GM12878 (cell line): ENCODE results near the gene IFT172. TPM values are rescaled to one million over a fixed set of nuclear protein-coding genes. Genes with fewer than 3 reads are reported as not detected.
A peak's percentile ranks its signal among the peaks of the same experiment; 100 is the strongest.
"Not testable (repeated sequence)": the region's sequence is repeated elsewhere in the genome, so short reads cannot be mapped to it uniquely, and the experiment has no call there.

Experiments used
- ATAC-seq: fragments of 200-7000 bp; cut with Tn5 transposase; 3 replicates; pipeline ENCODE4 v1.9.1; 2020; ENCODE audit warnings: mild to moderate bottlenecking, moderate library complexity
- BruUV-seq: library from RNA; stranded (reverse); fragments of 400-500 nt; replicated peaks from 2 replicates; lab custom pipeline; 2021; lab: Mats Ljungman, UMichigan
- CTCF ChIA-PET: fragments of 300-600 bp; sonication (Branson Sonifier 250); formaldehyde crosslinking; extraction: SDS; loops from one replicate; lab custom pipeline; 2021; ENCODE audit warnings: inconsistent platforms; lab: Yijun Ruan, JAX
- POLR2A ChIA-PET: fragments of 350-600 bp; formaldehyde crosslinking; extraction: SDS; loops from one replicate; lab custom pipeline; 2021; ENCODE audit warnings: inconsistent platforms; lab: Charles Lee
- RAD21 ChIA-PET: fragments of 300-600 bp; sonication (Branson Sonifier 250); formaldehyde crosslinking; loops from one replicate; lab custom pipeline; 2023; ENCODE audit warnings: antibody characterized with exemption; ENCODE audit not compliant: unreplicated experiment; lab: Charles Lee
- SMC1A ChIA-PET: fragments of 300-600 bp; sonication (Branson Sonifier 250); formaldehyde crosslinking; loops from one replicate; lab custom pipeline; 2023; ENCODE audit not compliant: unreplicated experiment, uncharacterized antibody; lab: Charles Lee
- DNase-seq: peaks from one replicate; pipeline ENCODE4 v3.0.0-alpha.2; 2011; ENCODE audit warnings: low read depth, low spot score
- FAIRE-seq: peaks from 3 replicates; lab custom pipeline; 2011; peaks lifted over from hg19 to GRCh38; lab: Jason Lieb, UNC
- H2AFZ ChIP-seq: 2 replicates; pipeline ENCODE4 v1.6.0; 2011; ENCODE audit warnings: low read depth, low read length, control low read depth; ENCODE audit not compliant: control insufficient read depth
- H3K27ac ChIP-seq: 2 replicates; pipeline ENCODE4 v1.5.1; 2011; ENCODE audit warnings: control low read depth; ENCODE audit not compliant: control insufficient read depth, insufficient read depth
- H3K27me3 ChIP-seq, 2 experiments: replicated peaks in 1 of 2; 2 replicates each; pipeline versions ENCODE4 v1.6.0 to v1.6.1; 2011; ENCODE audit warnings: low read length in 1 of 2; ENCODE audit not compliant: control insufficient read depth in 2 of 2, insufficient read depth in 2 of 2
- H3K36me3 ChIP-seq, 2 experiments: 2 replicates each; pipeline ENCODE4 v1.5.1; 2011; ENCODE audit warnings: low read length in 1 of 2; ENCODE audit not compliant: control insufficient read depth in 2 of 2, insufficient read depth in 2 of 2
- H3K4me1 ChIP-seq: 2 replicates; pipeline ENCODE4 v1.6.1; 2011; ENCODE audit warnings: mild to moderate bottlenecking, low read length, moderate library complexity, mixed read lengths; ENCODE audit not compliant: control insufficient read depth, insufficient read depth
- H3K4me2 ChIP-seq: 2 replicates; pipeline ENCODE4 v1.6.0; 2011; ENCODE audit warnings: control low read depth; ENCODE audit not compliant: control insufficient read depth, insufficient read depth
- H3K4me3 ChIP-seq: fragments of 200-600 bp; sonication (generic); 2 replicates; pipeline ENCODE4 v1.5.1; 2016
- H3K79me2 ChIP-seq: 2 replicates; pipeline ENCODE4 v1.6.0; 2011; ENCODE audit warnings: low read length; ENCODE audit not compliant: control insufficient read depth, insufficient read depth
- H3K9ac ChIP-seq: 2 replicates; pipeline ENCODE4 v1.8.0; 2011; ENCODE audit warnings: low read length, control low read depth, mixed read lengths; ENCODE audit not compliant: control insufficient read depth, insufficient read depth
- H3K9me3 ChIP-seq: replicated peaks from 3 replicates; pipeline ENCODE4 v1.5.1; 2011; ENCODE audit warnings: mild to moderate bottlenecking, low read length; ENCODE audit not compliant: control insufficient read depth, insufficient read depth
- H4K20me1 ChIP-seq: 2 replicates; pipeline ENCODE4 v1.6.0; 2011; ENCODE audit not compliant: control insufficient read depth, insufficient read depth
- CHD4 ChIP-seq: fragments of 200-600 bp; sonication (generic); IDR thresholded peaks from 2 replicates; pipeline ENCODE4 v1.6.1; 2016; ENCODE audit warnings: mild to moderate bottlenecking
- EED ChIP-seq: sonication (generic); IDR thresholded peaks from 2 replicates; pipeline ENCODE4 v1.6.1; 2016; ENCODE audit warnings: antibody characterized with exemption, low read depth
- GABPA ChIP-seq: IDR thresholded peaks from 2 replicates; pipeline ENCODE4 v1.6.1; 2014; ENCODE audit warnings: antibody characterized with exemption, low read depth, mild to moderate bottlenecking, inconsistent platforms
- HDAC2 ChIP-seq: fragments of 200-600 bp; sonication (generic); IDR thresholded peaks from 2 replicates; pipeline ENCODE4 v1.6.1; 2017
- IRF4 ChIP-seq: IDR thresholded peaks from 2 replicates; pipeline ENCODE4 v1.6.1; 2011; ENCODE audit warnings: low read depth, low read length
- JUND ChIP-seq: IDR thresholded peaks from 2 replicates; pipeline ENCODE4 v1.6.1; 2012; ENCODE audit warnings: low read depth, mild to moderate bottlenecking, low read length, improper control_type of control experiment, moderate library complexity
- KLF5 ChIP-seq: fragments of 450-650 bp; IDR thresholded peaks from 2 replicates; pipeline ENCODE4 v1.6.1; 2014; ENCODE audit warnings: mild to moderate bottlenecking; ENCODE audit not compliant: partially characterized antibody
- MTA2 ChIP-seq: fragments of 450-650 bp; IDR thresholded peaks from 2 replicates; pipeline ENCODE4 v1.6.1; 2016; ENCODE audit warnings: low read depth, mild to moderate bottlenecking, moderate library complexity
- MXI1 ChIP-seq: fragments of 150-350 bp; IDR thresholded peaks from 2 replicates; pipeline ENCODE4 v1.6.1; 2011; ENCODE audit warnings: low read depth, mild to moderate bottlenecking, inconsistent platforms, low read length, improper control_type of control experiment
- PAX8 ChIP-seq: fragments of 450-650 bp; IDR thresholded peaks from 2 replicates; pipeline ENCODE4 v1.6.1; 2017; ENCODE audit warnings: mild to moderate bottlenecking, moderate library complexity
- WGBS: methylation state at CpG from one replicate; pipeline ENCODE4 v1.1.6; 2016; ENCODE audit warnings: low lambda C conversion rate; ENCODE audit not compliant: insufficient replicate concordance, insufficient coverage; ENCODE audit errors: missing lambda C conversion rate; 5-methylcytosine and 5-hydroxymethylcytosine counted together
- in situ Hi-C: fragments of 300-500 bp; cut with MboI; formaldehyde crosslinking; loops from 9 replicates; pipeline ENCODE4 v1.14.3; 2018; ENCODE audit warnings: mixed read lengths
- intact Hi-C: fragments of 100-400 bp; cut with micrococcal nuclease; formaldehyde crosslinking; loops from one replicate; pipeline ENCODE4 v1.14.2; 2022; ENCODE audit not compliant: unreplicated experiment
- polyA plus RNA-seq, 11 experiments: library from polyadenylated mRNA; depleted of rRNA in 4 of 11; unstranded in 6 of 11; stranded (reverse) in 5 of 11; fragments of >200 nt; fragmentation: Nextera tagmentation in 4 of 11; fragmentation: Illumina TruSeq in 1 of 11; extraction: Ambion mirVana in 4 of 11; extraction: Trizol in 1 of 11; gene quantifications; 1 replicate in 1 of 11; 2 replicates in 10 of 11; pipeline versions ENCODE4 v1.2.1 to v1.2.3, GENCODE V29; 2011 to 2016; ENCODE audit warnings: inconsistent platforms in 2 of 11, missing spikeins in 2 of 11, low read depth in 1 of 11
- total RNA-seq, 4 experiments: library from RNA; depleted of rRNA in 3 of 4; stranded (reverse); fragments of >200 nt in 3 of 4; fragmentation: Illumina TruSeq in 1 of 4; extraction: Trizol in 1 of 4; gene quantifications; 2 replicates each; pipeline versions ENCODE4 v1.2.1 to v1.2.3, GENCODE V29; 2013 to 2021
- TF ChIP-seq, protein P1 (sequence below): fragments of 450-650 bp; IDR thresholded peaks from 2 replicates; pipeline ENCODE4 v1.6.1; 2017; ENCODE audit warnings: borderline replicate concordance
- TF ChIP-seq, protein P2 (sequence below): IDR thresholded peaks from 2 replicates; pipeline ENCODE4 v1.6.1; 2012; ENCODE audit warnings: low read length, inconsistent platforms

IFT172 gene
- total and polyA plus RNA-seq, 10 of the 15 experiments (the other 5 are each of a cell fraction or from before 2014, with no cell fraction given) = 2.4 to 8.6 (median 6.2) TPM

DNA sequence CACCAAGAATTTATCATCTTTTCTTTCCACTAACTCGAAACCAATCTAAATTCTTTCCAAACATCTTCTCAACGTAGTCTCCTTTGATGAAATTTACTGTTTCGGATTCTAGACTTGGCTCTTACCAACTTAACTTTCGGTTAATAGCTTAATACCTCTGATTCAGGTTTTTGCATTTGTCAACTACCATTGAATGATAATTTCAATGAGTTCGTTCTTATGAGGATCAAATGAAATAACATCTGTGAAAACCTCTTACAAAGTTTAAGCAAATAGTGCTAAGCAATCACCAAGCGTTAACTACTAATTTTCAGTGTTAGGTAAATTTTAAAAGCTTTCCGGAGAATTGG lies 61.7 kb downstream of the IFT172 start:
- intact Hi-C loops (loop anchor here (2.0 kb wide), 1 partner anchor 19 kb away; the partner anchor contains the start of gene PPM1G), in situ Hi-C loops (no loop called here)
- POLR2A ChIA-PET = interaction anchor here (0.6 to 5.8 kb wide), 9 partner anchors 14 to 254 kb away, joined by 3 to 71 read pairs (median 4); partner anchors contain the start of genes EIF2B4, GTF3C2, PPM1G and SNX17
- DNase-seq (no peak), ATAC-seq (no peak), FAIRE-seq (peak; percentile 52)
- peak overlapping the region; percentile 97 for H3K4me3 ChIP-seq
- H3K9ac ChIP-seq = peak overlapping the region; percentile 91
- CTCF ChIA-PET = interaction anchor here (1.1 to 5.8 kb wide), 6 partner anchors 18 to 256 kb away, joined by 3 to 52 read pairs (median 4); partner anchors contain the start of genes PPM1G and SNX17
- no peaks in the 10 kb centered on the region for H3K27me3 ChIP-seq
- peak overlapping the region; percentile 93 for H2AFZ ChIP-seq
- no peaks in the 10 kb centered on the region for H3K9me3 ChIP-seq
- peaks cover 36% of the 10 kb centered on the region for H3K79me2 ChIP-seq
- H3K27ac ChIP-seq = peak overlapping the region; percentile 85
- BruUV-seq = TSS peak; percentile 94
- TF ChIP-seq EED = no peak
- TF ChIP-seq HDAC2 = no peak
- TF ChIP-seq IRF4 = no peak
- TF ChIP-seq JUND = no peak
- TF ChIP-seq, protein P1, sequence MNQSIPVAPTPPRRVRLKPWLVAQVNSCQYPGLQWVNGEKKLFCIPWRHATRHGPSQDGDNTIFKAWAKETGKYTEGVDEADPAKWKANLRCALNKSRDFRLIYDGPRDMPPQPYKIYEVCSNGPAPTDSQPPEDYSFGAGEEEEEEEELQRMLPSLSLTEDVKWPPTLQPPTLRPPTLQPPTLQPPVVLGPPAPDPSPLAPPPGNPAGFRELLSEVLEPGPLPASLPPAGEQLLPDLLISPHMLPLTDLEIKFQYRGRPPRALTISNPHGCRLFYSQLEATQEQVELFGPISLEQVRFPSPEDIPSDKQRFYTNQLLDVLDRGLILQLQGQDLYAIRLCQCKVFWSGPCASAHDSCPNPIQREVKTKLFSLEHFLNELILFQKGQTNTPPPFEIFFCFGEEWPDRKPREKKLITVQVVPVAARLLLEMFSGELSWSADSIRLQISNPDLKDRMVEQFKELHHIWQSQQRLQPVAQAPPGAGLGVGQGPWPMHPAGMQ = no peak
- 0 out of 2 replicates have a peak, but pooled peaks have one; percentile 41 for TF ChIP-seq PAX8
- TF ChIP-seq, protein P2, sequence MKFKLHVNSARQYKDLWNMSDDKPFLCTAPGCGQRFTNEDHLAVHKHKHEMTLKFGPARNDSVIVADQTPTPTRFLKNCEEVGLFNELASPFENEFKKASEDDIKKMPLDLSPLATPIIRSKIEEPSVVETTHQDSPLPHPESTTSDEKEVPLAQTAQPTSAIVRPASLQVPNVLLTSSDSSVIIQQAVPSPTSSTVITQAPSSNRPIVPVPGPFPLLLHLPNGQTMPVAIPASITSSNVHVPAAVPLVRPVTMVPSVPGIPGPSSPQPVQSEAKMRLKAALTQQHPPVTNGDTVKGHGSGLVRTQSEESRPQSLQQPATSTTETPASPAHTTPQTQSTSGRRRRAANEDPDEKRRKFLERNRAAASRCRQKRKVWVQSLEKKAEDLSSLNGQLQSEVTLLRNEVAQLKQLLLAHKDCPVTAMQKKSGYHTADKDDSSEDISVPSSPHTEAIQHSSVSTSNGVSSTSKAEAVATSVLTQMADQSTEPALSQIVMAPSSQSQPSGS = no peak
- TF ChIP-seq MTA2 = no peak
- 0 out of 2 replicates have a peak, but pooled peaks have one; percentile 5 for TF ChIP-seq GABPA
- TF ChIP-seq CHD4 = no peak
- TF ChIP-seq MXI1 = no peak
- TF ChIP-seq KLF5 = no peak
- SMC1A ChIA-PET = interaction anchor here (1.0 to 3.7 kb wide), 4 partner anchors 18 to 55 kb away, joined by 3 to 14 read pairs (median 6); partner anchors contain the start of gene PPM1G
- no peaks in the 10 kb centered on the region for H4K20me1 ChIP-seq
- 18% methylated on average over 7 of the region's 7 CpGs for WGBS
- H3K4me2 ChIP-seq = peak overlapping the region; percentile 66
- H3K4me1 ChIP-seq = no peaks in the 10 kb centered on the region
- RAD21 ChIA-PET = interaction anchor here (1.5 to 3.3 kb wide), 3 partner anchors 18 to 256 kb away, joined by 4 to 29 read pairs (median 9); partner anchors contain the start of gene PPM1G
- H3K36me3 ChIP-seq = no peaks in the 10 kb centered on the region

DNA sequence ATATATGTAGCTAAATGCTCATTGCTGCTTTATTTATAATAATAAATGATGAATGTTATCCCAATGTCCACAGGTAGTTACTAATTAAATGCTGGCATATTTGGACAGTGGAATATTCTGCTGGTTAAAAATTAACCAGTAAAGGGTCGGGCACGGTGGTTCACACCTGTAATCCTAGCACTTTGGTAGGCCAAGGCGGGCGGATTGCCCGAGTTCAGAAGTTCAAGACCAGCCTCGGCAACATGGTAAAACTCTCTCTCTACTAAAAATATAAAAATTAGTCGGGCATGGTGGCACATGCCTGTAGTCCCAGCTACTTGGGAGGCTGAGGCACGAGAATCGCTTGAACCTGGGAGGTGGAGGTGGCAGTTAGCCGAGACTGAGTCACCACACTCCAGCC lies 64.5 kb downstream of the IFT172 start:
- H2AFZ ChIP-seq, H3K36me3 ChIP-seq, in situ Hi-C loops, H3K4me3 ChIP-seq, intact Hi-C loops, H3K27me3 ChIP-seq, ATAC-seq, H4K20me1 ChIP-seq, H3K9ac ChIP-seq, FAIRE-seq, BruUV-seq, H3K4me1 ChIP-seq, SMC1A ChIA-PET, DNase-seq, H3K4me2 ChIP-seq, H3K9me3 ChIP-seq, H3K27ac ChIP-seq, RAD21 ChIA-PET: not testable (repeated sequence)
- ChIA-PET CTCF (interaction anchor here (0.8 kb wide), 1 partner anchor 9 kb away, joined by 3 read pairs; no protein-coding TSS in a partner anchor), POLR2A (interaction anchor here (2.0 kb wide), 1 partner anchor 15 kb away, joined by 7 read pairs; the partner anchor contains the start of gene PPM1G)
- peaks cover 14% of the 10 kb centered on the region for H3K79me2 ChIP-seq
- WGBS = 85% methylated on average over 10 of the region's 10 CpGs
